K562 (cell line): Measurements from ENCODE around the gene FES.

Experiments
- C11orf30 ChIP-seq: fragments of 450-650 bp; IDR thresholded peaks from 2 replicates; pipeline ENCODE4 v1.6.1; 2016; ENCODE audit warnings: low read depth, mild to moderate bottlenecking
- CHD1 ChIP-seq: fragments of 200-600 bp; sonication (generic); IDR thresholded peaks from one replicate; pipeline ENCODE4 v1.6.1; 2012; ENCODE audit warnings: mild to moderate bottlenecking, moderate library complexity, low read length, inconsistent platforms
- CREM ChIP-seq: IDR thresholded peaks from 2 replicates; pipeline ENCODE4 v1.6.1; 2014; ENCODE audit warnings: antibody characterized with exemption, low read depth
- CTCF ChIP-seq, 3 experiments: IDR thresholded peaks in 2 of 3; conservative IDR thresholded peaks in 1 of 3; 2 replicates each; pipeline ENCODE4 v1.5.1; 2011 to 2012; ENCODE audit warnings: low read length in 3 of 3, mild to moderate bottlenecking in 3 of 3, control low read depth in 2 of 3, improper control_type of control experiment in 1 of 3, inconsistent platforms in 1 of 3, low read depth in 1 of 3, mixed read lengths in 1 of 3, moderate library complexity in 1 of 3; ENCODE audit not compliant: insufficient read depth in 2 of 3
- KLF16 ChIP-seq: IDR thresholded peaks from 2 replicates; pipeline ENCODE4 v1.6.1; 2016; ENCODE audit warnings: antibody characterized with exemption
- MXD1 ChIP-seq: fragments of 250-450 bp; sonication (Bioruptor Pico); IDR thresholded peaks from 2 replicates; pipeline ENCODE4 v1.8.0; 2021; ENCODE audit warnings: borderline replicate concordance, mild to moderate bottlenecking, moderate library complexity; ENCODE audit not compliant: poor library complexity, severe bottlenecking
- PHF21A ChIP-seq: fragments of 450-650 bp; IDR thresholded peaks from 2 replicates; pipeline ENCODE4 v1.6.1; 2017; ENCODE audit warnings: low read depth, borderline replicate concordance
- RNF2 ChIP-seq: sonication (generic); IDR thresholded peaks from 2 replicates; pipeline ENCODE4 v1.6.1; 2016
- ZFP30 ChIP-seq: fragments of 250-450 bp; sonication (Bioruptor Pico); IDR thresholded peaks from 2 replicates; pipeline ENCODE4 v1.8.0; 2022; ENCODE audit warnings: moderate library complexity, mild to moderate bottlenecking, inconsistent platforms, borderline replicate concordance
- ZNF79 ChIP-seq: fragments of 250-450 bp; sonication (Bioruptor Pico); IDR thresholded peaks from 2 replicates; pipeline ENCODE4 v1.4.0; 2020; ENCODE audit warnings: low read depth, mild to moderate bottlenecking, moderate library complexity

- TF ChIP-seq KLF16 (no peak), RNF2 (no peak), PHF21A (no peak), MXD1 (CRISPR knock-in tag) (no peak), CTCF (IDR thresholded peaks at IDR 0.05 in 2 of 3, conservative IDR thresholded peaks at IDR 0.05 in 1 of 3; ENCODE audit: insufficient read depth in 2 of 3, low read depth in 1 of 3, low read length in 3 of 3) (no peak), CREM (no peak), ZFP30 (CRISPR knock-in tag) (no peak), ZNF79 (no peak), CHD1 (no peak), C11orf30 (no peak)
These were observed 8.3 kb downstream of the FES start for GRCh38 chr15:90892498-90893174.
